Astrocyte (in vitro differentiated cells and primary cell): ENCODE measurements around the gene NSMF. TPM values are rescaled to one million over a fixed set of nuclear protein-coding genes. Genes with fewer than 3 reads are reported as not detected.
"Not testable (repeated sequence)": the region's sequence is repeated elsewhere in the genome, so short reads cannot be mapped to it uniquely, and the experiment has no call there.

ENCODE experiments used
- DNase-seq: peaks from one replicate; pipeline ENCODE4 v3.0.0-alpha.2; 2010; ENCODE audit warnings: low read depth
- FAIRE-seq: peaks from 2 replicates; lab custom pipeline; 2011; peaks lifted over from hg19 to GRCh38; lab: Jason Lieb, UNC
- H2AFZ ChIP-seq: 2 replicates; pipeline ENCODE4 v1.6.0; 2012; ENCODE audit warnings: low read depth, low read length, inconsistent platforms
- H3K27ac ChIP-seq: 2 replicates; pipeline ENCODE4 v1.5.1; 2011; ENCODE audit warnings: low read depth, low read length, inconsistent platforms
- H3K27me3 ChIP-seq: 2 replicates; pipeline ENCODE4 v1.6.0; 2011; ENCODE audit warnings: low read length, inconsistent platforms; ENCODE audit not compliant: insufficient read depth
- H3K36me3 ChIP-seq: 2 replicates; pipeline ENCODE4 v1.5.1; 2011; ENCODE audit warnings: low read length, inconsistent platforms; ENCODE audit not compliant: insufficient read depth
- H3K4me1 ChIP-seq: 2 replicates; pipeline ENCODE4 v1.5.1; 2011; ENCODE audit warnings: low read length, inconsistent platforms; ENCODE audit not compliant: insufficient read depth
- H3K4me2 ChIP-seq: 2 replicates; pipeline ENCODE4 v1.6.0; 2012; ENCODE audit warnings: low read length, inconsistent platforms
- H3K4me3 ChIP-seq: 2 replicates; pipeline ENCODE4 v1.5.1; 2011; ENCODE audit warnings: low read depth, mild to moderate bottlenecking, low read length, inconsistent platforms; ENCODE audit not compliant: insufficient read depth
- H3K79me2 ChIP-seq: 2 replicates; pipeline ENCODE4 v1.6.0; 2012; ENCODE audit warnings: mild to moderate bottlenecking, low read length, inconsistent platforms; ENCODE audit not compliant: insufficient read depth
- H3K9ac ChIP-seq: 2 replicates; pipeline ENCODE4 v1.6.0; 2012; ENCODE audit warnings: mild to moderate bottlenecking, low read length, inconsistent platforms
- H3K9me3 ChIP-seq: 2 replicates; pipeline ENCODE4 v1.5.1; 2012; ENCODE audit warnings: low read depth, mild to moderate bottlenecking, low read length, inconsistent platforms; ENCODE audit not compliant: insufficient read depth
- H4K20me1 ChIP-seq: 2 replicates; pipeline ENCODE4 v1.6.0; 2012; ENCODE audit warnings: low read length, inconsistent platforms; ENCODE audit not compliant: insufficient read depth
- H3K27ac Mint-ChIP-seq: one replicate; pipeline ENCODE4 v1.8.0; 2021; ENCODE audit warnings: mild to moderate bottlenecking, mixed read lengths; ENCODE audit not compliant: unreplicated experiment
- H3K27me3 Mint-ChIP-seq: one replicate; pipeline ENCODE4 v1.8.0; 2021; ENCODE audit warnings: low read depth, mixed read lengths; ENCODE audit not compliant: unreplicated experiment
- H3K36me3 Mint-ChIP-seq: one replicate; pipeline ENCODE4 v1.8.0; 2021; ENCODE audit warnings: low read depth, mixed read lengths; ENCODE audit not compliant: unreplicated experiment
- H3K4me1 Mint-ChIP-seq: one replicate; pipeline ENCODE4 v1.8.0; 2021; ENCODE audit warnings: low read depth, mixed read lengths; ENCODE audit not compliant: unreplicated experiment
- H3K4me3 Mint-ChIP-seq: one replicate; pipeline ENCODE4 v1.8.0; 2021; ENCODE audit warnings: mild to moderate bottlenecking, moderate library complexity, mixed read lengths; ENCODE audit not compliant: unreplicated experiment
- H3K9me3 Mint-ChIP-seq: one replicate; pipeline ENCODE4 v1.8.0; 2021; ENCODE audit warnings: mild to moderate bottlenecking, mixed read lengths; ENCODE audit not compliant: unreplicated experiment
- CTCF ChIP-seq: IDR thresholded peaks from 2 replicates; pipeline ENCODE4 v1.5.1; 2011; ENCODE audit warnings: low read depth, mild to moderate bottlenecking, inconsistent platforms, low read length, moderate library complexity; ENCODE audit not compliant: insufficient read depth
- EZH2 ChIP-seq: IDR thresholded peaks from 2 replicates; pipeline ENCODE4 v1.6.1; 2012; ENCODE audit warnings: mild to moderate bottlenecking, low read length, inconsistent platforms; ENCODE audit not compliant: insufficient read depth
- total RNA-seq: library from RNA; stranded (reverse); gene quantifications from 2 replicates; pipeline ENCODE4 v1.2.1, GENCODE V29; 2021

Gene NSMF
- total RNA-seq, 1 donor from 2014 or later, result 50.5 TPM

GRCh38 chr9:137467896-137468295, 8.8 kb upstream of the NSMF start:
- Mint-ChIP-seq H3K4me3 (no peak overlapping the region), H3K9me3 (no peaks in the 10 kb centered on the region), H3K27me3 (peaks cover 11% of the 10 kb centered on the region), H3K27ac (no peak overlapping the region), H3K4me1 (no peaks in the 10 kb centered on the region), H3K36me3 (peaks cover 2% of the 10 kb centered on the region)
- Histone ChIP-seq H4K20me1 (no peaks in the 10 kb centered on the region), H3K79me2 (no peaks in the 10 kb centered on the region), H3K9ac (no peak overlapping the region), H3K4me1 (no peaks in the 10 kb centered on the region), H3K27ac (no peak overlapping the region), H3K27me3 (peaks cover 3% of the 10 kb centered on the region), H3K4me3 (no peak overlapping the region), H3K36me3 (no peaks in the 10 kb centered on the region), H2AFZ (no peak overlapping the region), H3K9me3 (no peaks in the 10 kb centered on the region), H3K4me2 (no peak overlapping the region)
- DNase-seq (no peak), FAIRE-seq (no peak)
- TF ChIP-seq EZH2 (no peak), CTCF (no peak)

GRCh38 chr9:137467161-137467581, 8.0 kb upstream of the NSMF start:
- peaks cover 11% of the 10 kb centered on the region for H3K27me3 Mint-ChIP-seq
- no peak for FAIRE-seq

GRCh38 chr9:137466389-137467085, 7.4 kb upstream of the NSMF start:
- not testable (repeated sequence) for H4K20me1 ChIP-seq, H3K9me3 ChIP-seq, H3K4me1 ChIP-seq, H3K27ac ChIP-seq, H3K9me3 Mint-ChIP-seq, H3K4me1 Mint-ChIP-seq, H3K36me3 Mint-ChIP-seq, H3K27ac Mint-ChIP-seq, H3K27me3 Mint-ChIP-seq, H3K36me3 ChIP-seq, H3K4me2 ChIP-seq, H3K4me3 Mint-ChIP-seq, H2AFZ ChIP-seq, H3K27me3 ChIP-seq, H3K4me3 ChIP-seq, H3K9ac ChIP-seq, FAIRE-seq, H3K79me2 ChIP-seq, DNase-seq

More at GRCh38 chr9:137467161-137467581, 8.0 kb upstream of the NSMF start:
- Histone ChIP-seq H3K4me3 (no peak overlapping the region), H2AFZ (no peak overlapping the region), H3K4me1 (no peaks in the 10 kb centered on the region), H3K27ac (no peak overlapping the region), H4K20me1 (no peaks in the 10 kb centered on the region), H3K27me3 (peaks cover 3% of the 10 kb centered on the region), H3K36me3 (no peaks in the 10 kb centered on the region), H3K9me3 (no peaks in the 10 kb centered on the region), H3K79me2 (no peaks in the 10 kb centered on the region), H3K9ac (no peak overlapping the region), H3K4me2 (no peak overlapping the region)
- no peaks in the 10 kb centered on the region for H3K9me3 Mint-ChIP-seq
- no peak overlapping the region for H3K27ac Mint-ChIP-seq
- no peak for TF ChIP-seq EZH2
- no peak for TF ChIP-seq CTCF
- H3K36me3 Mint-ChIP-seq, result peaks cover 3% of the 10 kb centered on the region
- H3K4me1 Mint-ChIP-seq, result no peaks in the 10 kb centered on the region
- DNase-seq, result no peak
- H3K4me3 Mint-ChIP-seq, result no peak overlapping the region
